HG02973 (cell line): ENCODE data around the gene OSBPL6.
"Not testable (repeated sequence)": the region's sequence is repeated elsewhere in the genome, so short reads cannot be mapped to it uniquely, and the experiment has no call there.

Source experiments
- ATAC-seq: cut with Tn5 transposase; IDR thresholded peaks from one replicate; pipeline ENCODE4 v1.9.1; 2021; ENCODE audit warnings: moderate library complexity; ENCODE audit not compliant: unreplicated experiment

Gene OSBPL6

GRCh38 chr2:178296394-178297090 lies 102.2 kb downstream of the OSBPL6 start:
- ATAC-seq, result no peak

- ATAC-seq, result no peak
Observed at GRCh38 chr2:178297091-178297411, 102.7 kb downstream of the OSBPL6 start.

- no peak for ATAC-seq
Observed at GRCh38 chr2:178298785-178299212, 104.5 kb downstream of the OSBPL6 start.

GRCh38 chr2:178301649-178302238 lies 107.4 kb downstream of the OSBPL6 start:
- no peak for ATAC-seq

- no peak for ATAC-seq
Observed at GRCh38 chr2:178304333-178304732, 110.0 kb downstream of the OSBPL6 start.

- ATAC-seq, result peak; percentile 96
Observed at GRCh38 chr2:178306352-178307073, 112.2 kb downstream of the OSBPL6 start.

- ATAC-seq, result no peak
Observed at GRCh38 chr2:178307650-178308049, 113.3 kb downstream of the OSBPL6 start.

GRCh38 chr2:178309541-178309940 lies 115.2 kb downstream of the OSBPL6 start:
- ATAC-seq, result no peak

- no peak for ATAC-seq
Observed at GRCh38 chr2:178315078-178315477, 120.8 kb downstream of the OSBPL6 start.

- ATAC-seq, result no peak
Observed at GRCh38 chr2:178315488-178315948, 121.2 kb downstream of the OSBPL6 start.

GRCh38 chr2:178317811-178318210 lies 123.5 kb downstream of the OSBPL6 start:
- ATAC-seq, result no peak

- no peak for ATAC-seq
Observed at GRCh38 chr2:178320011-178320585, 125.8 kb downstream of the OSBPL6 start.

GRCh38 chr2:178322068-178322467 lies 127.8 kb downstream of the OSBPL6 start:
- no peak for ATAC-seq

GRCh38 chr2:178323331-178323730 lies 129.0 kb downstream of the OSBPL6 start:
- not testable (repeated sequence) for ATAC-seq

GRCh38 chr2:178324077-178324476 lies 129.8 kb downstream of the OSBPL6 start:
- ATAC-seq, result no peak

GRCh38 chr2:178325268-178325667 lies 131.0 kb downstream of the OSBPL6 start:
- no peak for ATAC-seq

- ATAC-seq, result no peak
Observed at GRCh38 chr2:178327516-178327915, 133.2 kb downstream of the OSBPL6 start.

- ATAC-seq, result no peak
Observed at GRCh38 chr2:178328037-178328436, 133.7 kb downstream of the OSBPL6 start.

GRCh38 chr2:178330175-178331017 lies 136.1 kb downstream of the OSBPL6 start:
- no peak for ATAC-seq

- ATAC-seq, result no peak
Observed at GRCh38 chr2:178331474-178332432, 137.4 kb downstream of the OSBPL6 start.
